GM12878 (cell line): ENCODE results near the gene MYH7. TPM values are rescaled to one million over a fixed set of nuclear protein-coding genes. Genes with fewer than 3 reads are reported as not detected.

ENCODE experiments used
- ATAC-seq: fragments of 200-7000 bp; cut with Tn5 transposase; 3 replicates; pipeline ENCODE4 v1.9.1; 2020; ENCODE audit warnings: mild to moderate bottlenecking, moderate library complexity
- BruUV-seq: library from RNA; stranded (reverse); fragments of 400-500 nt; replicated peaks from 2 replicates; lab custom pipeline; 2021; lab: Mats Ljungman, UMichigan
- CTCF ChIA-PET: fragments of 300-600 bp; sonication (Branson Sonifier 250); formaldehyde crosslinking; extraction: SDS; loops from one replicate; lab custom pipeline; 2021; ENCODE audit warnings: inconsistent platforms; lab: Yijun Ruan, JAX
- POLR2A ChIA-PET: fragments of 350-600 bp; formaldehyde crosslinking; extraction: SDS; loops from one replicate; lab custom pipeline; 2021; ENCODE audit warnings: inconsistent platforms; lab: Charles Lee
- RAD21 ChIA-PET: fragments of 300-600 bp; sonication (Branson Sonifier 250); formaldehyde crosslinking; loops from one replicate; lab custom pipeline; 2023; ENCODE audit warnings: antibody characterized with exemption; ENCODE audit not compliant: unreplicated experiment; lab: Charles Lee
- SMC1A ChIA-PET: fragments of 300-600 bp; sonication (Branson Sonifier 250); formaldehyde crosslinking; loops from one replicate; lab custom pipeline; 2023; ENCODE audit not compliant: unreplicated experiment, uncharacterized antibody; lab: Charles Lee
- DNase-seq: peaks from one replicate; pipeline ENCODE4 v3.0.0-alpha.2; 2011; ENCODE audit warnings: low read depth, low spot score
- FAIRE-seq: peaks from 3 replicates; lab custom pipeline; 2011; peaks lifted over from hg19 to GRCh38; lab: Jason Lieb, UNC
- H2AFZ ChIP-seq: 2 replicates; pipeline ENCODE4 v1.6.0; 2011; ENCODE audit warnings: low read depth, low read length, control low read depth; ENCODE audit not compliant: control insufficient read depth
- H3K27ac ChIP-seq: 2 replicates; pipeline ENCODE4 v1.5.1; 2011; ENCODE audit warnings: control low read depth; ENCODE audit not compliant: control insufficient read depth, insufficient read depth
- H3K27me3 ChIP-seq, 2 experiments: replicated peaks in 1 of 2; 2 replicates each; pipeline versions ENCODE4 v1.6.0 to v1.6.1; 2011; ENCODE audit warnings: low read length in 1 of 2; ENCODE audit not compliant: control insufficient read depth in 2 of 2, insufficient read depth in 2 of 2
- H3K36me3 ChIP-seq, 2 experiments: 2 replicates each; pipeline ENCODE4 v1.5.1; 2011; ENCODE audit warnings: low read length in 1 of 2; ENCODE audit not compliant: control insufficient read depth in 2 of 2, insufficient read depth in 2 of 2
- H3K4me1 ChIP-seq: 2 replicates; pipeline ENCODE4 v1.6.1; 2011; ENCODE audit warnings: mild to moderate bottlenecking, low read length, moderate library complexity, mixed read lengths; ENCODE audit not compliant: control insufficient read depth, insufficient read depth
- H3K4me2 ChIP-seq: 2 replicates; pipeline ENCODE4 v1.6.0; 2011; ENCODE audit warnings: control low read depth; ENCODE audit not compliant: control insufficient read depth, insufficient read depth
- H3K4me3 ChIP-seq: fragments of 200-600 bp; sonication (generic); 2 replicates; pipeline ENCODE4 v1.5.1; 2016
- H3K79me2 ChIP-seq: 2 replicates; pipeline ENCODE4 v1.6.0; 2011; ENCODE audit warnings: low read length; ENCODE audit not compliant: control insufficient read depth, insufficient read depth
- H3K9ac ChIP-seq: 2 replicates; pipeline ENCODE4 v1.8.0; 2011; ENCODE audit warnings: low read length, control low read depth, mixed read lengths; ENCODE audit not compliant: control insufficient read depth, insufficient read depth
- H3K9me3 ChIP-seq: replicated peaks from 3 replicates; pipeline ENCODE4 v1.5.1; 2011; ENCODE audit warnings: mild to moderate bottlenecking, low read length; ENCODE audit not compliant: control insufficient read depth, insufficient read depth
- H4K20me1 ChIP-seq: 2 replicates; pipeline ENCODE4 v1.6.0; 2011; ENCODE audit not compliant: control insufficient read depth, insufficient read depth
- CBX3 ChIP-seq: fragments of 200-600 bp; sonication (generic); IDR thresholded peaks from 2 replicates; pipeline ENCODE4 v1.6.1; 2016; ENCODE audit warnings: low read depth, borderline replicate concordance
- HDAC2 ChIP-seq: fragments of 200-600 bp; sonication (generic); IDR thresholded peaks from 2 replicates; pipeline ENCODE4 v1.6.1; 2017
- IKZF2 ChIP-seq, 2 experiments: fragments of 450-650 bp; IDR thresholded peaks; 2 replicates each; pipeline ENCODE4 v1.6.1; 2017; ENCODE audit warnings: mild to moderate bottlenecking in 2 of 2, moderate library complexity in 2 of 2
- MLLT1 ChIP-seq: fragments of 450-650 bp; IDR thresholded peaks from 2 replicates; pipeline ENCODE4 v1.6.1; 2016; ENCODE audit warnings: mild to moderate bottlenecking
- SMARCA5 ChIP-seq: fragments of 450-650 bp; IDR thresholded peaks from 2 replicates; pipeline ENCODE4 v1.6.1; 2017; ENCODE audit warnings: mild to moderate bottlenecking
- WGBS: methylation state at CpG from one replicate; pipeline ENCODE4 v1.1.6; 2016; ENCODE audit warnings: low lambda C conversion rate; ENCODE audit not compliant: insufficient replicate concordance, insufficient coverage; ENCODE audit errors: missing lambda C conversion rate; 5-methylcytosine and 5-hydroxymethylcytosine counted together
- in situ Hi-C: fragments of 300-500 bp; cut with MboI; formaldehyde crosslinking; loops from 9 replicates; pipeline ENCODE4 v1.14.3; 2018; ENCODE audit warnings: mixed read lengths
- intact Hi-C: fragments of 100-400 bp; cut with micrococcal nuclease; formaldehyde crosslinking; loops from one replicate; pipeline ENCODE4 v1.14.2; 2022; ENCODE audit not compliant: unreplicated experiment
- polyA plus RNA-seq, 11 experiments: library from polyadenylated mRNA; depleted of rRNA in 4 of 11; unstranded in 6 of 11; stranded (reverse) in 5 of 11; fragments of >200 nt; fragmentation: Nextera tagmentation in 4 of 11; fragmentation: Illumina TruSeq in 1 of 11; extraction: Ambion mirVana in 4 of 11; extraction: Trizol in 1 of 11; gene quantifications; 1 replicate in 1 of 11; 2 replicates in 10 of 11; pipeline versions ENCODE4 v1.2.1 to v1.2.3, GENCODE V29; 2011 to 2016; ENCODE audit warnings: inconsistent platforms in 2 of 11, missing spikeins in 2 of 11, low read depth in 1 of 11
- total RNA-seq, 4 experiments: library from RNA; depleted of rRNA in 3 of 4; stranded (reverse); fragments of >200 nt in 3 of 4; fragmentation: Illumina TruSeq in 1 of 4; extraction: Trizol in 1 of 4; gene quantifications; 2 replicates each; pipeline versions ENCODE4 v1.2.1 to v1.2.3, GENCODE V29; 2013 to 2021

MYH7 gene
- total and polyA plus RNA-seq, 10 of the 15 experiments (the other 5 are each of a cell fraction or from before 2014, with no cell fraction given): 0.04 to 0.10 (median 0.05) TPM; not detected in 4

DNA sequence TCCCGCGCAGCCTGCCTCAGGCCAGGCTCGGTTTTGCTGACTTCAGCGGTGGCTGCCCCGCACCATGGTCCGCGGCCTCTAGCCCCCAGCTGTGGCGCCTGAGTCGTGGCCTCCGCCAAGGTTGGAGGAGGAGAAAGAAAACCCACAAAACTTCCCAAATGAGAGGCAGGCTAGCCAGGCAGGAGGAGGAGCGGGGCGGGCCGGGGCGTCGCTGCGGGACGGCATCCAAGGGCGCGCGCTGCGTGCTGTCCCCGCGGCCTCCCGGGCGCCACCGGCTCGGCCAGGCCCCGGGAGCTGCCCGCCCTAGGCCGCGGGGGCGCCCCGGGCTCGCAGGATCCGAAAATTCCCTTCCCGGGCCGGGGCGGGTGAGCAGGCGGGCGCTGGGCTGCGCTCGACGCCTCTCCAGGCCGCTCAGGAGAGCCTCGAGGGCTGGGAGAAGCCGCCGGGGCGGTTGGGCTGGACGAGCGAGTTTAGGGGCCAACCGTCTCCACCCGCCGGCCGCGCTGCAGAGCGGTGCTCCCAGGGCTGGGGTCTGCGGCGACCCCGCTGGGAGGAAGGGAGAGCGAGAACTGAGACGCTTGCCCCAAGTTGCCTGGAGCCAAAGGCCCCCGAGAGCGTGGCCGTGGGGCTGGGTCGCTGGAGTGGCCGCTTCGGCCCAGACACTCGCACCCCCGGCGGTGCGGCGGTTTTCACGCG, 70.3 kb downstream of the MYH7 start, which contains the start of gene EFS:
EFS (minus strand) TSS at position 137 of the 696 bp plus-strand sequence. CDS start 147 bp downstream, outside the sequence.
- BruUV-seq: no TSS peak
- in situ Hi-C loops: no loop called here
- ATAC-seq (no peak), FAIRE-seq (no peak), DNase-seq (no peak)
- H3K9ac ChIP-seq: no peak within 1 kb of the TSS
- TF ChIP-seq IKZF2 (IDR thresholded peaks at IDR 0.05) (no peak), CBX3 (no peak), SMARCA5 (no peak), HDAC2 (no peak)
- H3K79me2 ChIP-seq: no peaks in the 10 kb centered on the region
- H3K27me3 ChIP-seq: peaks cover 0 to 8% of the 10 kb centered on the region in 2 experiments; a peak in 3 of 4 replicates
- intact Hi-C loops: no loop called here
- H3K27ac ChIP-seq: no peak within 1 kb of the TSS
- no peak within 1 kb of the TSS for H2AFZ ChIP-seq
- CTCF ChIA-PET: no interaction called here
- RAD21 ChIA-PET: no interaction called here
- POLR2A ChIA-PET: no interaction called here
- H3K4me3 ChIP-seq: no peak within 1 kb of the TSS
- no peaks in the 10 kb centered on the region for H3K9me3 ChIP-seq
- H4K20me1 ChIP-seq: no peaks in the 10 kb centered on the region
- SMC1A ChIA-PET: no interaction called here
- no peak within 1 kb of the TSS for H3K4me2 ChIP-seq
- H3K4me1 ChIP-seq: no peaks in the 10 kb centered on the region
- no peaks in the 10 kb centered on the region for H3K36me3 ChIP-seq
- WGBS: 35% methylated on average over 65 of the region's 74 CpGs

GRCh38 chr14:23364164-23365035, 71.1 kb downstream of the MYH7 start:
- DNase-seq (no peak), FAIRE-seq (no peak)
- Histone ChIP-seq H3K4me1 (no peaks in the 10 kb centered on the region), H3K27ac (no peak overlapping the region), H3K79me2 (no peaks in the 10 kb centered on the region), H3K9me3 (no peaks in the 10 kb centered on the region), H4K20me1 (no peaks in the 10 kb centered on the region), H2AFZ (no peak overlapping the region), H3K4me3 (no peak overlapping the region)
- ChIA-PET POLR2A (no interaction called here), SMC1A (no interaction called here), CTCF (no interaction called here)
- no peak for TF ChIP-seq MLLT1
- TF ChIP-seq, all 136 proteins: peak for 0
- in situ Hi-C loops: no loop called here
- WGBS: 18% methylated on average over 19 of the region's 21 CpGs
- H3K4me2 ChIP-seq: no peak overlapping the region
- intact Hi-C loops: no loop called here
- peaks cover 0 to 8% of the 10 kb centered on the region in 2 experiments; a peak in 3 of 4 replicates for H3K27me3 ChIP-seq
- RAD21 ChIA-PET: no interaction called here
- no peak overlapping the region for H3K9ac ChIP-seq
- ATAC-seq: no peak
- no TSS peak for BruUV-seq
- H3K36me3 ChIP-seq: no peaks in the 10 kb centered on the region
